NCI-H2171 treated with DMSO at 0.1 percent for 48 hours (cell line): ENCODE results near the gene SOCS2.
A peak's percentile ranks its signal among the peaks of the same experiment; 100 is the strongest.

ENCODE experiments used
- DNase-seq: peaks from one replicate; lab custom pipeline; 2025; lab: John Stamatoyannopoulos, UW

SOCS2 gene

DNA sequence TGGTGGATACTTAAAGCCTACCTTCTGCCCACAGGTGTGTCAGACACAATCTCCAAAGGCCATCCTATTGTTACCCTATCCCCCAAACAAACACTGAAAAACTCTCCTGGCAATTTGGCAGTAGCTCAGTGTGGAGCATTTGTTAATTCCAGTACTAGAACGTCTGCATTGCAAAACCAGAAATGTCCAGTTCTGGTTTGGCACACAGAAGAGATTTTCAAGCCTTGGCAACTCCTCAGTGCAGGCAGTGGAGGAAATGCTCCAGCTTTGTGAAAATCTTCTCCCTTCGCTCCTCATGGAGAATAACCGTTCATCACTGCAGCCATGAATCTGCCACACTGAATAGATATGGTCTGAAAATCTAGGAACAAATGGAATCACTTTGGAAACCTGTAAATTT, 5.3 kb upstream of the SOCS2 start:
- DNase-seq = no peak

DNA sequence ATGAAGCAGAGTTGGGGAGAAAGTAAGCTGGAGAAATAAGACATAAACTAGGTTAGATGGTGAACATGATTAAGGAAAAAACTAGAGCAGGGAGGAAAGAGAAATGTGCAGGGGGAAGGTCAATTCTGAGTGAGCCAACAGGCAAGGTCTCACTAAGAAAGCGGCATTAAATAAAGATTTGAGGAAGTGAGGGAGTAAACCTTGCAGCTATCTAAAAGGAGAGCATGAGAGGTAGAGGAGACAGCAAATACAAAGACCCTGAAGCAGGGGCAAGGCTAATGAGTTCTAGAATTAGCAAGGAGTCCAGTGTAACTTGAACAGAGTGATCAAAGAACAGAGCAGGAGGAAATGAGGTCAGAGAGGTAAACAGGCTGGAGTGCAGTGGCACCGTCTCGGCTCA, 4.4 kb upstream of the SOCS2 start:
- no peak for DNase-seq

DNA sequence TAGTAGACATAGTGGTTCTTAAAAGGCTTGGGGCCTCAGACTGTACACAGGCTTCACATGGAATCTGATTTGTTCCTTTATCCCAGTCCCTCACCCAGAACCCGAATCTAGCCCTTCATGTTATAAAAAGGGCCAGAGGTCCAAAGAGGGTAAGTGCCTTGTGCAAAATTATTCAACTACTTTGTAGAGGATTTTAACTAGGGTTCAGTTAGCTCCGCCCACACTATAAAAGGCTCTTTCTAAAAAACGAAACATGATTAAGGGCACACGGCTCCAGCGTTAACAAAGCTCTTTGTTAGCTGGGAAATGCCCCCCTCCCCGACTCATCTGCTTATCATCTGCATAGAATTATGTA, 3.2 kb upstream of the SOCS2 start:
- DNase-seq = no peak

DNA sequence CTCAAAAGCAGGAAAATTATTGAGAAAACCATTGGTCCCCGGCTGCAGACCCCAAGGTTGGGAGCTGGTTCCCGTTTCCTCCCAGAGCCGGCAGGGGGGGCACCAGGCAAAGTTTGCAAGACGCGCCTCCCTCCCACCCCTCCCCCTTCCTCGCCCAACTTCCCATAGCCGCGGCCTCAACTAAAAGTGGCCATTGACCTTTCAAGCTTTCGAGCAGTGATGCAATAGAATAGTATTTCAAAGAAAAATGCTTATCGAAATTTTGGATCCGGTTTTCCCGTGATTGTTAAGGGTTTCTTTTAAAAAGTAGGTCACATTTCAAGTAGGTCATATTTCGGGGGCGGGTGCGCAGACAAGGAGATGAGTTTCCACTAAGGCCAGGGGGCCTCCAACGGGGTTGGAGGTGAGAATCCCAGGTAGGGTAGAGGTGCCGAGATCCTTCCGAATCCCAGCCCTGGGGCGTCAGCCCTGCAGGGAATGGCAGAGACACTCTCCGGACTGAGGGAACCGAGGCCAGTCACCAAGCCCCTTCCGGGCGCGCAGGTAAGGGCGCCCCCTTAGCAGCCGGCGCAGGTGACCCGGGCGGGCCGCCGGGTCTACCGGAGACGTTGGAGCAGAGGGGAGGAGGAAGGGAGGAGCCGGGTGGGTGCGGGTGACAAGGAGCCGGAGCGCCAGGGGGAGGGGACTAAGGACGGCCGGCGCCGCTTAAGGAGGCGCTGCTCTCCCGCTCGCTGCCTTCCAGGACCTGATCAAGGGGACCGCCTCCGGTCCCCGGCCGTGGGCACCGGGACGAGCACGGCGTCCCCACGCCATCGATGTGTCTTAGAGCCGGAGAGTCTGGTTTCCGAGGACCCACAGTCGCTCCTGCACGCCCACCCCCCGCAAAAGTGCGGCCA, 2.6 kb upstream of the SOCS2 start:
- DNase-seq = peak; percentile 87

DNA sequence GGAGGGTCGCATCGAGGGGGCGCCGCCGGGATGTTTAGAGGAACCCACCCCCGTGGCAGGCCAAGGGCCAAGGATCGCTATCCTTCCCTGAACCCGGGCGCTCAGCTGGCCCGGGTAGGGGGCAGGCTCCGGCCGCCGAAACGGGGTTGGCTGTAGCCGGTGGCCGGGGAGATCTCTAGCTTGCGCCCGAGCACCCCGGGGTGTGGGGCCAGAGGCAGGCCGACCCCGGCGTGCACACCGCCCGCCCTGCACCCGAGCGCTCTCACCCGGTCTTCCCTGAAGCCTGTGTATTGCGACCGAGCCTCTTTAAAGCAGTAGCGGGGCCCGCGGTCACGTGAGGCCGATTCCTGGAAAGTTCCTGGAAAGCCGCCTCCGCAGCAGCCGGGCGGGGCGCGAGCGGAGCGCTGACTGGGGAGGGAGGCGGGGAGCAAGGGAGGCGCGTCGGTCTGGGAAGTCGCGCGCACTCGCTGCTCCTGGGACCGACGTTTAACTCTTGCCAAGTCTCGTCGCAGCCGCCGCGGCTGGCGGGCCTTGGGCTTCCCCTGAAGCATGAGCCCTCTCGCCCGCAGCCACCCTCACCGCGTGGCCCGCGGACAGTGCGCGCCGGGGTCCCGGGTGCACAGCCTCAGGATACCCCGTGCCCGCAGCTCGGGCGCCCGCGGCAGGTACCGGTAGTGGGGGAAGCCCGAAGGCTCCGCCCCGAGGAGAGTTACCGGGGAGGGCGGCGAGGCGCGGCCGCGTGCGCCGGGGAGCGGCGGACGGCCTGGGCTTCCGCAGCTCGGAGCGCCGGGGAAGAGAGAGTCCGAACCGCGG, 1.7 kb upstream of the SOCS2 start:
- DNase-seq = peak; percentile 89

DNA sequence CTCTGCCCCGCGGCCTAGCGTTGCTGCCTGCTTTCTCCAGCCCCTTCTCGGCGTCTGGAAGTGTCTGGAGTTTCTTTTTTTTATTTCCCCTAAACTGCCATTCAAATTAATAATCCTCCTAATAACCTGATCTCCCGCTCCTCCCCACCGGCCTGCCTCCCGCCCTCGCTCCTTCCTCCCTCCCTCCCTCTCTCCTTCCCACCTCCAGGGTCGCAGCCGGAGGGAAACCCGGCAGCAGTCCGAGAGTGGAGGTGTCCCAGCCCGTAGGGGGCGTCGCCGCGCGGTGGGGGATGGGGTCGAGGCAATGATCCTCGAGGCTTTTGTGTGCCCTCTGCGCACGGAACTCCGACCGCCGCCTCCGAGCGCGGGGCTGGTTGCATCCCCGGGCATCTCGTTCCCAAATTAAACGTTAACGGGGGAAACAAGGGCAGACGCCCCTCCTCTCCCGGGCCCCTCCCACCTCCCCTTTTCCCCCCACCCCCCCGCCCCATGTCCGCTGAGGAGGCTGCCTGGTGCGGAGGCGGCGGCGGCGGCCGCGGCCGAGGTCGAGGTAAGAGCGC, 1.0 kb upstream of the SOCS2 start:
- peak; percentile 82 for DNase-seq

DNA sequence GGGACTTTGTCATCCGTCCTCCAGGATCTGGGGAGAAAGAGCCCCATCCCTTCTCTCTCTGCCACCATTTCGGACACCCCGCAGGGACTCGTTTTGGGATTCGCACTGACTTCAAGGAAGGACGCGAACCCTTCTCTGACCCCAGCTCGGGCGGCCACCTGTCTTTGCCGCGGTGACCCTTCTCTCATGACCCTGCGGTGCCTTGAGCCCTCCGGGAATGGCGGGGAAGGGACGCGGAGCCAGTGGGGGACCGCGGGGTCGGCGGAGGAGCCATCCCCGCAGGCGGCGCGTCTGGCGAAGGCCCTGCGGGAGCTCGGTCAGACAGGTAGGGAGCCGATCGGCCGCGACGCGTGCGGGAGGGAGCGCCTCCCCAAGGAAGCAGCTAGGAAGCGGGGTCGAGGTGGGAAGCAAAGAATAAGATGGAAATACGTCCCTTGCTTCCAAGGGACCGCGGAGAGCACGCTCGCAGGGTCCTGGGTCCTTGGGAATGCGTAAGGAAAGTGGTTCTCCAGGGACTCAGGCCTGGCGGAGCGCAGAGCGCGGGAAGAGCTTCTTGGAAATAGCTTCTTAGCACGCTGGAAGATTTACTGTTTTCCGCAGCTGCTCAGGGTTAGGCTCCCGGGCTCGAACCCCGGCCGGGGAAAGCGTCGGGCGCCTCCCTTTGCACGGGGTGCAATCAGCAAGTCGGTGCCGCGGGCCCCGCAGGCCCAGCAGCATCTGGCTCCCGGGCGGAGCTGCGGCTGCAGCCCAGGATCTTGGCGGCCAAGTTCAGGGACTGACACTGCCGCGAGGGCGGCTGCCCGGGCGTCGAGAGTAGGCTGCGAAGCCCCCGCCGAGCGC, 457 bp downstream of the SOCS2 start:
- DNase-seq = no peak

DNA sequence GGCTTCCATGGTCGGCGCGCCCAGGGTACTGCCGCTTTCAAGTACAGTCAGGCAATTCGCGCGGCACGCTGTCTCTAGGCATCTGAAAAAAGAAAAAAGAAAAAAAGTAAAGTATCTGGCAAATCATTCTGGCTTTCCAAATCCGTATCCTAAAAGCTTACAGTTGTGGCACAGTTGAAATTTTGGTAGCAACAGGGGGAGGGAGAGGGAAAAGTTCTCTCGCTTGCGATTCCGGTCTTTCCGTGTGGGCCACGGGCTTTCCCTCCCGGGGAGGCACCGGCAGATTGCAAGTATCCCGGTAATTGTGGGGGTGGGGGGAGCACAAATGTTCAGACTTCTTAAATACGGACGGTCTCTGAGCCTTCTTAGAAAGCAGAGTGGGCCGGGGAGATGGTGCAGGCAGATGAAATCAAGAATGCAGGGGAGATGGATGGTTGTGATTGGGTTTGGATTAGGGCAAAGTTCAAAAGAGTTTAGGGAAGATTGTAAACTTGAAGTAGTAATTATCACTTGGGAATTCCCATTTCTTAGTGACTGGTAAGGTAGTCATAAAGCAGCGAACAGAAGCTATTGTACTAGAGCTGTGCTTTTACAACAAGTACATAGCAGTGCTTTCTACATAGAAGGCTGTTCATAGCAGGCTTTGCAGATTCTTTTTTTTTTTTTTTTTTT, 1.2 kb downstream of the SOCS2 start:
- no peak for DNase-seq

DNA sequence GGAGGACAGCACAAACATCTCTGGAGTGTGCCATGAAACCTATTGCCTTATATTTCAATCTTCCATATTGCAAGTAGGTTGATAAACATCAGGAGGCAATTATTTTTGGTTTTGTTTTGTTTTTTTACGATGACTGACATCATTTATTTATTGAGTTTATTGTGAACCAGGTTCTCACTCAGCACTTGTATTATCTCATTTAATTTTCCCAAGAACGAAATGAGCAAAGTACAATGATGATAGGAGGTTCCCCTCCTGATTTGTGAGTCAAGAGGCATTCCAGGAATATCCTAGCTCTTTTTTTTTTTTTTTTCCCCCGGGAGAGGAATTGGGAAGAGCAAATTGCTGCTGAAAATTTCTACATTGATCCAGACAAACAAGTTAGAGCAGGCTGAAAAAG, 4.7 kb downstream of the SOCS2 start:
- DNase-seq = no peak

DNA sequence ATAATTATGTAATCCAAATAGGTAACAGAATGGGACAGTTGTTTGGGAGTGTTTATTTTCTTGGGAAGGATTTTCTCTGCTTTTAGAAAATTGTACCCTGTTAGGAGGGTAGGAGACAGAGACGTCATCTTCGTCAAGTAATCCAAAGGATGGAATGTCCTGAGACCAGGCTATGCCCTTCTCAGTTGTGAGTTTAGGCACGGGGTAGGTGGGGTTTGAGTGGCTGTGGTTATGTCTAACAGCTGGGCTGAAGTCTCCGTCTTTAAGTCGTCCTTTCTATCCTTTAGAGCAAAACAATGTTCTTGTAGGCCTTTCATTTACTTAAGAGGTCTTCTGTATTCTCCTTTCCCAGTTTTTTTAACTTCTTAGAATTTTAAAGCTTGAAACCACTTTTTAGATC, 5.7 kb downstream of the SOCS2 start:
- no peak for DNase-seq

DNA sequence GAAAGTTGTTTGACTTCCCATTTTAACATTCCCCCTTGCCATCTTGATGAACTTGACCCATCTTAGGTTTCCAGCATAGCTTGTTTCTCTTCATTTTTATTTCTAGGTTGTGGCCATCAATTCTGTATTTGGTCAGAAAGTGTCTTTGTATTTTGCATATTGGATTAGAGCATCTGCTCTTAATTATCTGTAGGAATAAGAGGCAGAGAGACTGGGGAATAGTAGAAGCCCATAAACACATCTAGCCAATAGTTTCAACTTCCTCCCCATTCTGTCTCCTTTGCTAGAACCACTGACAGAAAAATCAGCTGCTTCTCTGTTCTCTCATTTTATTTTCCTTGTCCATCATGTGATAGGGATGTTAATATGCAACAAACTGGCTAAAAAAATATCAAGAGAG, 8.2 kb downstream of the SOCS2 start:
- DNase-seq = no peak

DNA sequence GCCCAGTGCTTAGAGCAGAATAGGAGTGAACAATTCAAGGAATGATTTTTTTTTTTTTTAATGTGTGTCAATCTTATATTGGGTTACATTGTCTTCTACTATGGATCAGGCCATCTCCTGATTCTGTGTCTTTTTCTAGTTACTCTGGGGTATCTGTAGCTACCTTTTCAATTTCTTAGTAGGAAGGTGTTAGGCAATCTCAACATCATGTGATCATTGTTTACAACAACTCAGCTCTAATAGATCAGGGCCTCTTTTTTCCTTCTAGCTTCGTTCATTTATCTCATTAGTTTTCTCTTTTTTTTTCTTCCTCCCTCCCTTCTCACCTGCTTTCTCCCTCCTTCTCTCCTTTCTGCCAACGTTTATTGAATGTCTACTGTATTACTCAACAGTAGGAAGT, 8.9 kb downstream of the SOCS2 start:
- DNase-seq = no peak

DNA sequence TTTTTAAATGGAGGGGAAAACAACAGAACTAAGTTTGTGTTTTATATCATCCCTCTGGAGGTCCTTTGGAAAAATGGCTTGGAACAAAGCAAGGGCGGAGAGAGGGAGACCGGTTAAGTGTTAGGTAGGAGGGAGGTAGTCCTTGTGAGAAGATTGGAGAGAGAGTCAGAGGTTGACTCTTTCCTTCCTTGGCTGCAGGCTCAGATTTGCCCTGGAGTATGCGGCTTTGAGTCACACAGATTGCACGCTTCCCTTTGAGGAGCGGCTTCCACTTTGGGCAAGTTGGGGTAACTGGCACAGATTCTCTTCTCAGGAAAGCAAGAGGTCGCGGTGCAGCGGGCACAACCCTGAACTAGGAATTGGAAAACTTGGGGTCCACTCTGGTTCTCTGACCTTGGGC, 9.9 kb downstream of the SOCS2 start:
- no peak for DNase-seq

DNA sequence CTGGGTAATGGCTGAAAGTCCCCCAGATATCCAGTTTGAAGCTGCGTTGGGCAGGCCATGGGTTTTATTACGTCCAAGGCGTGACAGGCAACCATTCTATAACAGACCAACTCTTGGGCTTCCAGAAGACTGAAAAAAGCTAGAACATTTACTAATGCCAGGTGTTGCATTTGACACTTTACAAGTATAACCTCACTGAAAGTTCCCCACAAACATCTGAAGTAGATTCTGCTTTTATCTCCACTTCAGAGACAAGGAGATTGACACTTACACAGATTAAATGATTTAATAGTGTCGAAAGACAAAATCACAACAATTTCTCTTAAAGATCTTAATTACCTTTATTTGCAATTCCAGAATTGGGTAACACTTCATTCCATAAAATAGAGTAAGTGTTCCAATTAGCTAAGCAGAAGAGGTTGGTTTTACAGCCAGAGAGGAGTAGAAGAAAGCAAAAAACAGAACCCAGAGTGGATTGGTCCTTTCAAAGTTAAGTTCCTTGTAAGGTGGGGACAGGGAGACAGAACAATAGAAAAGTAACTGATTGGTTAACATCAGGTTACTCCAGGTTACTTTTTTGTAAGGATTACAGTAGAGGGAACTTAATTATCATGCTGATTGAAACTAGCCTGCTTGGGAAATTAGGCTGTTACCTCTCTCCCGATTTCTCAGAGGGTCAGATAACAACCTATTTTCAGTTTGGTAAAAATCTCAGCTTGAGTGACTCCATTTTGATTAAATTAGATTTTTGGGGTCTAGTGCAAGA, 11.3 kb downstream of the SOCS2 start:
- DNase-seq = no peak

DNA sequence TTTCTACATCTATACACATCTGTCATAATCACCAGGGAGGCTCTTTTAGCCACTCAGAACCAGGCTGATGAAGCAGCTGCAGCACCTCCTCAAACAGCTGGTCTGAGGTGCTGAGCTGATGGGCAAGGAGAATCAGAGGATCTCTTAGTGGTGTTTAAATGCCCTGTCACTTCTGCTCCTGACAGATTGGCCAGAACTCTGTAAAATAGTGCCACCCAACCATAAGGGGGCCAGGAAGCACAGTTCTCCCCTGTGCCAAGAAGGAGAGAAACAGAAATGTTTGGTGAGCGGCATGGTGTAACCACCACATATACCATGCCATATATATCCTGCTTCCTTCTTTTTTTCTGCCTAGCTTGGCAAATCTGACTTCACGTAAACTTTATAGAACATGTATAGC, 12.8 kb downstream of the SOCS2 start:
- DNase-seq = no peak

DNA sequence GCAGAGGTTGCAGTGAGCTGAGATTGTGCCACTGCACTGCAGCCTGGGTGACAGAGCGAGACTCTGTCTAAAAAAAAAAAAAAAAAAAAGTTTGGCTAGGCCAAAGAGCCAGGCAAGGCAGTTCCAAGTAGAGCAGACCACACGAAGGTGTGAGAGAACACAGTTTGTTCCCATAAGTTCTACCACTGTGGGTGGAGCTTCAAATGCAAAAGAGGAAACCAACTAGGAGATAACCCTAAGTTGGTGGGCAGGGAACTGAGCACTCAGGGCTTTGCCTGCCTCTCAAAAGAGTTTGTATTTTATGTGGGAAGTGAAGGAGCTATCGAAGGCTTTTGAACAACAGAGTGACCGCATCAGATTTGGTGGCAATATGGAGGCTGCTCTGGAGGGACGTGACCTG, 15.1 kb downstream of the SOCS2 start:
- DNase-seq = no peak

DNA sequence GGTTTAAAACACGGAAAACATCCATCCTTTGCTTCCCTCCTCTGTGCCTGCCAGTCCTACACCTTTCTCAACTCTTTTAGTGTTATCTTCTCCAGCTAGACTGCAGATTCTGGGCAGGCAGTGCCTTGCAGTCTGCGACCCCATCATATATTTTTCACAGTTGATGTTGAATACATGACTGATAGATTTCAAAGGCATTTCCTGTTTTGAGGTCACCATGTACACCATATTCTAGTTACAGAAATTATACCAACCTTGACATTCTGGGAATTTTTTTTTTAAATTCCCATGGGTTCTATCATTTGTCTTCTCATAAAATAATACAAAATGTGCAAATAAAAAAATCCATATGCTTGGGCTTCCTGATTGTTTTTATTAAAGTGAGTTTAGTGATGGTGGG, 16.6 kb downstream of the SOCS2 start:
- no peak for DNase-seq

DNA sequence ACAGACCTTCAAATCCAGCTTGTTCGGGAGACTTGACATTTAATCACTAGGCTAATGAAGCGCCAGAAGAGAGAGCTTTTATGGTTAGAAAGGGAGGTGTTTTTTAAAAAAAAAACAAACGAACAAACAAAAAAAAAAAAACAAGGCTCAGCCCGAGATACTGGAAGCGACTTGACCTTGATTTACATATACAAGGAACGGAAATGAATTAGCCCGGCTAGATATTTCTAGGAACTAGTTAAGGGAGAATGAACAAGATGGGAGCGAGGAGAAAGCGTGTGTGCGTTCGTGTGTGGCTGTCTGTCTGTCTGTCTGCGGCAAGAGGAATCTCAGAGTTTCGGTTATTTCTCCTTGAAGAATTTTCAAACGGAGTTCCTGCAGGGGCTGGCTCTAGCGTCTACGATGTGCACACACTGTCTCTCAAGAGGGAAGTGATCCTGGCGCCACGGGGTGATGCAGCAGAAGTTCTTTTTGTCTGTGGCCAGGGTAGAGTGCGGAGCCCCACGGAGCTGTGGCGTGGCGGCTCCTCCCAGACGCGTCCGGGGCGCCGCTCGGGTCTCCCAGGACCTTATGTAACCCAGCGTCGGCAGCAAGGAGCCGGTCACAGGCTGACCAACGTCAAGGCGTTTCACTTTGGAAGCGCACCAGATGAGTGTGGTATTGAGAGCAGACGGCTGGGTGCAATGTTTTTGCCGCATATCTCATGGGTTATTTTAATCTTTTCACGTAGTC, 18.8 kb downstream of the SOCS2 start:
- DNase-seq = peak; percentile 77

DNA sequence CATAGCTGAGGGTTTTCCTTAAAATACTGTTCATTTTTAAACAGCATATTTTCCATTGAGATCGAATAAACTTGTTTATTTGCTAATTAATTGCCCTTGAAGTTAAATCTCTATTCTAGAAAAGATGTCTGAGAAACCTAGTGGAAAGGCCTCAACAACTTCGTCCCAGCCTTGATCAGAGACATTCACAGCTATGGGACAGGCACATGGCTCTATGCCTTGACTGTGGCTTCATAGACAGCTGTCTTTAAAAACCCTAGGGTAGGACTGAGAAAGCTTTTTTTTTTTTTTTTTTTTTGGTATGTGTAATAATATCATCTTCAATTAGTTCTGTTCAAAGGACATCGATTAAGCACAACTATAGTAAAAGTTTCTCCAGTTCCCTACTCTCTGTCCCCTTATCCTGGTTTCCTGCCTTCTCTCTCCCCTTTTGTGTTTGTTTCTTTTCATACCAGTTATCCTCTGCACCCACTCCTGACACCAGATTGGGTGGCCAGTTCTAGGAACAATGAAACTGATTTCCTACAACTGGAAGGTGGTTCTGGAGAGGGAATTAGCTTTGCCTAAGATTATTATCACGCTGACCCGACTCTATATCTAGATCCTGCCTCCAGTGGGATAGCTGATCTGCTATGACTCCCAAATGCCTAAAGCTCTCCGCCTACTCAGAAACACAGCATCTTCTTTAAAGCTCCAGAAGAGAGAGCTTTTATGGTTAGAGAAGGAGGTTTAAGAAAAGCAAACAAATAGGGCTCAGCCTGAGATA, 20.3 kb downstream of the SOCS2 start:
- DNase-seq = no peak
